HEK293T (cell line): ENCODE data around the gene C5orf34.

ENCODE experiments used
- ARNT ChIP-seq: fragments of 450-650 bp; IDR thresholded peaks from 2 replicates; pipeline ENCODE4 v1.6.1; 2017; ENCODE audit warnings: mild to moderate bottlenecking
- ELF4 ChIP-seq: fragments of 450-650 bp; IDR thresholded peaks from 2 replicates; pipeline ENCODE4 v1.6.1; 2017; ENCODE audit warnings: antibody characterized with exemption
- FOXA1 ChIP-seq: fragments of 450-650 bp; IDR thresholded peaks from 2 replicates; pipeline ENCODE4 v1.6.1; 2016; ENCODE audit warnings: mild to moderate bottlenecking
- FOXK2 ChIP-seq: fragments of 450-650 bp; IDR thresholded peaks from 2 replicates; pipeline ENCODE4 v1.6.1; 2016; ENCODE audit warnings: mild to moderate bottlenecking
- FOXM1 ChIP-seq: fragments of 450-650 bp; IDR thresholded peaks from 2 replicates; pipeline ENCODE4 v1.6.1; 2017; ENCODE audit warnings: mild to moderate bottlenecking, borderline replicate concordance
- L3MBTL2 ChIP-seq: fragments of 450-650 bp; conservative IDR thresholded peaks from 2 replicates; pipeline ENCODE4 v1.6.1; 2016; ENCODE audit warnings: mild to moderate bottlenecking
- NFRKB ChIP-seq: fragments of 450-650 bp; IDR thresholded peaks from 2 replicates; pipeline ENCODE4 v1.6.1; 2016; ENCODE audit warnings: mild to moderate bottlenecking, moderate library complexity
- SP1 ChIP-seq: fragments of 450-650 bp; IDR thresholded peaks from 2 replicates; pipeline ENCODE4 v1.6.1; 2017
- SUZ12 ChIP-seq: fragments of 450-650 bp; IDR thresholded peaks from 2 replicates; pipeline ENCODE4 v1.6.1; 2016; ENCODE audit warnings: mild to moderate bottlenecking
- TARDBP ChIP-seq: fragments of 450-650 bp; IDR thresholded peaks from 2 replicates; pipeline ENCODE4 v1.6.1; 2016
- ZNF384 ChIP-seq: fragments of 450-650 bp; IDR thresholded peaks from 2 replicates; pipeline ENCODE4 v1.6.1; 2016
- TF ChIP-seq, protein P1 (sequence below): fragments of 450-650 bp; IDR thresholded peaks from 2 replicates; pipeline ENCODE4 v1.6.1; 2016

DNA sequence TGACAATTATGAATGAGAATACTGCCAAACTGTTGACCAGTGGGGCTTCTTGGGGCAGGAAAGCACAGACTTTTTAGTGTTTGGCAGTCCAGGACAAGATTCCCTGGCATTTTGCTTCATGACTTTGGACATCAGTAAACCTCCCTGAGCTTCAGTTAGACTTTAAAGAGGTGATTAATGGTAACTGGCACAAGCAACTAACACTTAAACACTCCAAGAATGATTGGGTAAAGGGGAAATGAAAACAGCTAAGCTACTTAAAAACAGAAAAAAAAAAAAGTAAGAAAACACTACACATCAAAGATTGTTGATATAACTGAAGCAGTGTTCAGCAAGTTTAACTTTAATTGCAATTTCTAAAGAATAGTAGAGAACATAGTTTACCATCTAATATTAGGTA, 28.5 kb upstream of the C5orf34 start:
- TF ChIP-seq SUZ12 (no peak), SP1 (no peak), FOXM1 (no peak), TARDBP (no peak), NFRKB (no peak), ARNT (no peak), ZNF384 (no peak), ELF4 (no peak), FOXK2 (no peak), FOXA1 (no peak), L3MBTL2 (no peak)
- TF ChIP-seq, protein P1, sequence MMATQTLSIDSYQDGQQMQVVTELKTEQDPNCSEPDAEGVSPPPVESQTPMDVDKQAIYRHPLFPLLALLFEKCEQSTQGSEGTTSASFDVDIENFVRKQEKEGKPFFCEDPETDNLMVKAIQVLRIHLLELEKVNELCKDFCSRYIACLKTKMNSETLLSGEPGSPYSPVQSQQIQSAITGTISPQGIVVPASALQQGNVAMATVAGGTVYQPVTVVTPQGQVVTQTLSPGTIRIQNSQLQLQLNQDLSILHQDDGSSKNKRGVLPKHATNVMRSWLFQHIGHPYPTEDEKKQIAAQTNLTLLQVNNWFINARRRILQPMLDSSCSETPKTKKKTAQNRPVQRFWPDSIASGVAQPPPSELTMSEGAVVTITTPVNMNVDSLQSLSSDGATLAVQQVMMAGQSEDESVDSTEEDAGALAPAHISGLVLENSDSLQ: no peak
